HG03432 (cell line): ENCODE data around the gene KHK.
"Not testable (repeated sequence)": the region's sequence is repeated elsewhere in the genome, so short reads cannot be mapped to it uniquely, and the experiment has no call there.

ENCODE experiments used
- ATAC-seq: cut with Tn5 transposase; IDR thresholded peaks from one replicate; pipeline ENCODE4 v1.9.1; 2021; ENCODE audit warnings: mild to moderate bottlenecking, moderate library complexity; ENCODE audit not compliant: unreplicated experiment

KHK gene

DNA sequence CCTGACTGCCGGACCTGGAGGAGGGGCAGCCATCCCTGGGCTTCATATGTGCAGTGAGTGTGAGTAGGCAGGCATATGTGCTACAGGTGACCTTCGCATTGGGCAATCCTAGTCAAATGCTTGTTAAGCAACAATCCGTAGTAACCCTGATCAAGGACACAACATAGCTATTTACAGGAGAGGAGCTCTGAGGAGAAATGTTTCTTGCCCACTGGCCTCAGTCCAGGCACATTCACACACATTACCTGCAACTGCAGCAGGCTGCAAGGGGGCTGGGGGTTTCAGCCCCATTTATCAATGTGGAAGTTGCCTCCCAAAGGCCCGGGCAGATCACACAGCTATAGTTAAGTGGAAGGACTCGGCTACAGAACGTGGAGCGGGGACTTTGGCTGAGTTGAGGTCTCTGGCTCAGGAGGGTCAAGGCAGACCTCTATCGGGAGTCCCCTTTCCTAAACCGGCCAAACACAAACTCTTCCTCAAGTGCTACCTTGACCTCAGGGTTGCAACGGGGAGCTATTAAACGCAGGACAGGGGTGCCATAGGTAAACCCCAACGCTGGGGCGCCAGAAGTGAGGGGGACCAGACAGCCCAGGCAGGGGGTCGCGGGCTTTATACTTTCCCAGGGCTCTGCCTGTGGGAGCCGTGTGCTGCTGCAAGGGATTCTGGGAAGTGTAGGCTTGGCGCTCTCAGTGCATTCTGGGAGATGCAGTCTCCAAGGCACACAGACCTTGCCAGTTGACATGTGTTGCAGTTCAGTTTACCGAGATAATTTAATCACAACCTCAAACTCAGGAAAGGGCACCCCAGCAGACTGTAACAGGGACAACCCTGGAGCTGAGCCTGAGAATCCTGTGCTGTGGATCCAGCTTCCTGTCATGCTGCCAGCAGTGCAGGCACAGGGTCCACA, 9.4 kb downstream of the KHK start:
- ATAC-seq = no peak

- no peak for ATAC-seq
These were observed 10.3 kb downstream of the KHK start for GRCh38 chr2:27096748-27097297.

GRCh38 chr2:27097341-27097740, 10.8 kb downstream of the KHK start:
- no peak for ATAC-seq

DNA sequence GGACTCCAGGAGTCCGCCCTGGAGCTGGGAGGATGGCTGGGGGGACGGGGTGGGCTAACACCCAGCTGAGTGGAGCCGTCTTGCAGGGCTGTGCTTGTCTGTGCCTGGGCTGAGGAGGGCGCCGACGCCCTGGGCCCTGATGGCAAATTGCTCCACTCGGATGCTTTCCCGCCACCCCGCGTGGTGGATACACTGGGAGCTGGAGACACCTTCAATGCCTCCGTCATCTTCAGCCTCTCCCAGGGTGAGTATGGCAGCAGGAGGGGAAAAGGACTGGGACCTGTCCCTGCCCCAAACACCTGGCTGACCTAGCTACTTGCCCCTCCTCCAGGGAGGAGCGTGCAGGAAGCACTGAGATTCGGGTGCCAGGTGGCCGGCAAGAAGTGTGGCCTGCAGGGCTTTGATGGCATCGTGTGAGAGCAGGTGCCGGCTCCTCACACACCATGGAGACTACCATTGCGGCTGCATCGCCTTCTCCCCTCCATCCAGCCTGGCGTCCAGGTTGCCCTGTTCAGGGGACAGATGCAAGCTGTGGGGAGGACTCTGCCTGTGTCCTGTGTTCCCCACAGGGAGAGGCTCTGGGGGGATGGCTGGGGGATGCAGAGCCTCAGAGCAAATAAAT, 12.9 kb downstream of the KHK start:
- no peak for ATAC-seq

DNA sequence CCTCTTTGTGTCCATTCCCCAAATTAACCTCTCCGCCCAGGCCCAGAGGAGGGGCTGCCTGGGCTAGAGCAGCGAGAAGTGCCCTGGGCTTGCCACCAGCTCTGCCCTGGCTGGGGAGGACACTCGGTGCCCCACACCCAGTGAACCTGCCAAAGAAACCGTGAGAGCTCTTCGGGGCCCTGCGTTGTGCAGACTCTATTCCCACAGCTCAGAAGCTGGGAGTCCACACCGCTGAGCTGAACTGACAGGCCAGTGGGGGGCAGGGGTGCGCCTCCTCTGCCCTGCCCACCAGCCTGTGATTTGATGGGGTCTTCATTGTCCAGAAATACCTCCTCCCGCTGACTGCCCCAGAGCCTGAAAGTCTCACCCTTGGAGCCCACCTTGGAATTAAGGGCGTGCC, 13.5 kb downstream of the KHK start:
- no peak for ATAC-seq

- no peak for ATAC-seq
These were observed 15.8 kb downstream of the KHK start for GRCh38 chr2:27102329-27102728.

DNA sequence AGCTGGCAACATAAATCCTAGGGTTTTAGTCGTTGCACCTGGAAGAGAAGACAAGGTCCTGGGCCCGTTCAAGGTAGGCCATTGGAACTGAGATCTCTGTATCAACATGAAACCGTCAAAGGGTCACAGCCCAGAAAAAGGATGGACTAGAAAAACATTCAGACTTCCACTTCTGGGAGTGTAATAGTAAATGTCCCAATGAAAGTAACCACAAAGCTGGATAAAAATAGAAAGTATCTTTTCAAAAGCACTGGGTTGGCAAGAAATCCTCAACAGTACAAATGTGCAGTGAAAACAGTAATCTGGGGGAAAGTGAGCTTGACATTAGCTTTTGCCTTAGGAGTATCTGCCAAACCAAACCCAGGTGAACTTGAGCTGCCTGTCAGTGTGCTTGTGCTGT, 19.4 kb downstream of the KHK start:
- ATAC-seq = no peak

DNA sequence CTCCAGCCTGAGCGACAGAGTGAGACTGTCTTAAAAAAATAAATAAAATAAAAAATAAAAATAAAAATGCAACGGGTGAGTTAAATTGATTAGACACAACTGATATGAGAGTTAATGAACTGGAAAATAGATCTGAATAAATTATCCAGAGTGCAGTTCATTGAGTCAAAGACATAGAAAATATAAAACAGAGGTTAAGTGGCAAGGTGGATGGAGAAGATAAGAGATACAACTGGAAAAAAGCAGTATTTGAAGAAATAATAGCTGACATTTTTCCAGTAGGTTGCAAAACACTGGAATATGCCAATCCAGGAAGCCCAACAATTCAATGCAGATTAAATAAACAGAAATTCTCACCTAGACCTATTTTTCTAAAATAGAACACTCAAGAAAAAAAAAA, 21.6 kb downstream of the KHK start:
- no peak for ATAC-seq

DNA sequence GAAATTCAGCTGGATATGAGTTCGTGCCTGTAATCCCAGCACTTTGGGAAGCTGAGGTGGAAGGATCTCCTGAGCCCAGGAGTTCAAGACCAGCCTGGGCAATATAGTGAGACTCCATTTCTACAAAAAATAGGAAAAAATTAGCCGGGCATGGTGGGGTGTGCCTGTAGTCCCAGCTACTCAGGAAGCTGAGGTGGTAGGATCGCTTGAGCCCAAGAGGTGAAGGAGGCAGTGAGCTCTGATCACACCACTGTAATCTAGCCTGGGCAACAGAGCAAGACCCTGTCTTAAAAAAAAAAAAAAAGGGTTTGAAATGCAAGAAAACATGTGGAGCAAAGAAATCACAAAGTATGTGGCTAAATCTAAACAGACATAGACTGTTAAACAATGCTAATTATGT, 22.5 kb downstream of the KHK start:
- ATAC-seq = no peak

DNA sequence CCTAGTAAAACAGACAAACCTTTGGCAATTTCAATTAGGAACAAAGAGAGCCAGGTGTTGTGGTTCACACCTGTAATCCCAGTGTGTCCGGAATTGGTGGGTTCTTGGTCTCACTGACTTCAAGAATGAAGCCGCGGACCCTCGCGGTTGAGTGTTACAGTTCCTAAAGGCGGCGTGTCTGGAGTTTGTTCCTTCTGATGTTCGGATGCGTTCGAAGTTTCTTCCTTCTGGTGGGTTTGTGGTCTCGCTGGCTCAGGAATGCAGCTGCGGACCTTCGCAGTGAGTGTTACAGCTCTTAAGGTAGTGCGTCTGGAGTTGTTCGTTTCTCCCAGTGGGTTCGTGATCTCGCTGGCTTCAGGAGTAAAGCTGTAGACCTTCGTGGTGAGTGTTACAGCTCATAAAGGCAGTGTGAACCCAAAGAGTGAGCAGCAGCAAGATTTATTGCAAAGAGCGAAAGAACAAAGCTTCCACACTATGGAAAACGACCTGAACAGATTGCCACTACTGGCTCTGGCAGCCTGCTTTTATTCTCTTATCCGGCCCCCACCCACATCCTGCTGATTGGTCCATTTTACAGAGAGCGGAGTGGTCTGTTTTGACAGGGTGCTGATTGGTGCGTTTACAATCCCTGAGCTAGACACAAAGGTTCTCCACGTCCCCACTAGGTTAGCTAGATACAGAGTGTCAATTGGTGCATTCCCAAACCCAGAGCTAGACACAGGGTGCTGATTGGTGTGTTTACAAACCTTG, 24.2 kb downstream of the KHK start:
- ATAC-seq = not testable (repeated sequence)

- not testable (repeated sequence) for ATAC-seq
These were observed 25.0 kb downstream of the KHK start for GRCh38 chr2:27111392-27112078.

- ATAC-seq = no peak
These were observed 28.9 kb downstream of the KHK start for GRCh38 chr2:27115519-27115918.

GRCh38 chr2:27117995-27118524, 31.5 kb downstream of the KHK start:
- ATAC-seq = no peak

- ATAC-seq = no peak
These were observed 32.2 kb downstream of the KHK start, which contains the start of gene CGREF1 for GRCh38 chr2:27118525-27119329. Gene CGREF1 (minus strand): TSS chr2:27119128. CDS start chr2:27104366, 14,762 bp downstream.

DNA sequence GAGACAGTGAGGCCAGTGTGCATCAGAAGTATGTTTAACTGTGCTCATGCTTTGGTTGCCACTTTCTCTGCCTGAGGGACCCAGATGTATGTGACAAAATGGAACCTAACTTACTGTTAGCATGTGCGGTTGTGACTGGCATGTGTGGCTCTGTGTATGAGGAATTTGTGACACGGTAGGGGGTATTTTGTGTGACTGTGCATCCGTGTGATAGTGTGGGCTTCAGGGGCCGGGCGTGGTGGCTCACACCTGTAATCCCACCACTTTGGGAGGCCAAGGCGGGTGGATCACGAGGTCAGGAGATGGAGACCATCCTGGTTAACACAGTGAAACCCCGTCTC, 32.7 kb downstream of the KHK start:
- not testable (repeated sequence) for ATAC-seq

- ATAC-seq = no peak
These were observed 35.3 kb downstream of the KHK start for GRCh38 chr2:27121906-27122305.

- no peak for ATAC-seq
These were observed 36.2 kb downstream of the KHK start for GRCh38 chr2:27122791-27123190.

DNA sequence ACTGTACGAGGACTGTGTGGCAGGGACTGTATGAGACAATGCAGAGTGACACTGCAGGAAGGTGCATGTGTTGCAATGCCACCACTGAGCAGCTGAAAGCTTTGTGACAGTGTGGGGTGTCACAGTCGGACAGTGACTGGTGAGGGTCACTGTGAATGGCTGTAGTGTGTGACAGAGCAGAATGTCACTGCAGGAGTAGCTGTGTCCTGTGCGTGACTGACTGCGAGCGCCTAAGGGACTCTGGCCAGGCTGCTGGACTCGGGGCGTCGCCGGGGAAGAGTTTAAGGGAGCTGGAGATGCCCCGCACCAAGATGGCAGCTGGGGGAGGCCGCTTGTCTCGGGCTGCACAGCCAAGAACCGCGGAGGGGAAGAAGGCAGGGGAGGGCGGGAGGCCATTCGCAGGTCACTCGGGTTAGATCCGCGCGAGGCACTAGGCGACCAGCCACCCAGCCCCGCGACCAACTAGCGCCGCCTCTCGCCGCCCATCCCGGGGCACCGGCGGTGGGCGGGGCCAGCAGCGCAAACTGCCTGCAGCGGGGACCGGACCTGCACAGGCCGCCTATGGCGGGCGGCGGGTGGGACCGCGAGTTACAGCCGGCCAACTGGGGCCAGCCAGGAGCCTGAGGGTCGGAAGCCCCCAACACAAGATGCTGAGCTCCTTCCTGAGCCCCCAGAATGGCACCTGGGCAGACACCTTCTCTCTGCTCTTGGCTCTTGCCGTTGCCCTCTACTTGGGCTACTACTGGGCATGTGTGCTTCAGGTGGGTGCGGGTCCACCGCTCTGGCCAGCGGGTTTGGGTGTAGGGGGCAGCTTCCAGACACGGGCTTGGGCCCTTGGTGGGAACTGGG, 37.0 kb downstream of the KHK start, which contains the start of gene ABHD1:
Gene ABHD1, plus strand, starts transcription at position 514 of the 849 bp plus-strand sequence. Its CDS starts 134 bp downstream, at position 648.
- peak; percentile 51 for ATAC-seq

- no peak for ATAC-seq
These were observed 38.5 kb downstream of the KHK start for GRCh38 chr2:27125104-27125503.
